Ishikawa (cell line): ENCODE data around the gene EFNA5.

Experiments used
- CEBPB ChIP-seq: IDR thresholded peaks from 2 replicates; pipeline ENCODE4 v1.6.1; 2012
- CREB1 ChIP-seq: IDR thresholded peaks from 2 replicates; pipeline ENCODE4 v1.6.1; 2012; ENCODE audit warnings: low read depth
- EGR1 ChIP-seq: IDR thresholded peaks from 2 replicates; pipeline ENCODE4 v1.6.1; 2012
- EP300 ChIP-seq: IDR thresholded peaks from 2 replicates; pipeline ENCODE4 v1.6.1; 2012; ENCODE audit warnings: borderline replicate concordance
- FOXM1 ChIP-seq: IDR thresholded peaks from 2 replicates; pipeline ENCODE4 v1.6.1; 2012; ENCODE audit warnings: low read depth, borderline replicate concordance
- NFIC ChIP-seq: IDR thresholded peaks from 2 replicates; pipeline ENCODE4 v1.6.1; 2012
- RAD21 ChIP-seq: IDR thresholded peaks from 2 replicates; pipeline ENCODE4 v1.6.1; 2012; ENCODE audit warnings: low read depth
- TAF1 ChIP-seq: IDR thresholded peaks from 2 replicates; pipeline ENCODE4 v1.6.1; 2012; ENCODE audit warnings: low read depth, mild to moderate bottlenecking
- TCF12 ChIP-seq: IDR thresholded peaks from 2 replicates; pipeline ENCODE4 v1.6.1; 2012; ENCODE audit warnings: low read depth
- TEAD4 ChIP-seq: IDR thresholded peaks from 2 replicates; pipeline ENCODE4 v1.6.1; 2012
- YY1 ChIP-seq: IDR thresholded peaks from 2 replicates; pipeline ENCODE4 v1.6.1; 2012; ENCODE audit warnings: low read depth
- ZBTB7A ChIP-seq: IDR thresholded peaks from 2 replicates; pipeline ENCODE4 v1.6.1; 2012; ENCODE audit warnings: low read depth
- TF ChIP-seq, protein P1 (sequence below): IDR thresholded peaks from 2 replicates; pipeline ENCODE4 v1.6.1; 2012; ENCODE audit warnings: low read depth, mild to moderate bottlenecking
- TF ChIP-seq, protein P2 (sequence below): IDR thresholded peaks from 2 replicates; pipeline ENCODE4 v1.6.1; 2012
- TF ChIP-seq, protein P3 (sequence below): IDR thresholded peaks from 2 replicates; pipeline ENCODE4 v1.6.1; 2012

EFNA5 gene

DNA sequence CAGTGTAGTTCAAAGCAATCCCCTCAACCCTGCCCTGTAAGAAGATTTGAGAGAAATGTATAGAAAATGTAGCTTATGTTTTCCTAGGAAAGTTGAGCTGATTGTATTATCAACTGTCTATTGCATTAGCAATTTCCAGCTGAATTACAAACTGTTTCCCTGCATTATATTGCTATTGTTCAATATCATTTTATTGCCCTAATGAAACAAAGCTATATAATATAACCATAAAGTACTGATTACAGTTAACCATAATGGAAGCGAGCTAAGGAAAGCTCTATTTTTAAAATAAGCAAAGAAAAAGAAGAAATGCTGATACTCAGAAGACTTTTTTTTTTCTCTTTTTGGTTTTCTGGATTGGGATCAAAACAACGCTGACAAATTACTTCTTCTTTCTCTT lies 228.3 kb downstream of the EFNA5 start:
- no peak for TF ChIP-seq NFIC
- TF ChIP-seq ZBTB7A, result no peak
- no peak for TF ChIP-seq EGR1
- no peak for TF ChIP-seq RAD21
- no peak for TF ChIP-seq TCF12
- no peak for TF ChIP-seq EP300
- no peak for TF ChIP-seq CREB1
- TF ChIP-seq YY1, result no peak
- TF ChIP-seq TAF1, result no peak

DNA sequence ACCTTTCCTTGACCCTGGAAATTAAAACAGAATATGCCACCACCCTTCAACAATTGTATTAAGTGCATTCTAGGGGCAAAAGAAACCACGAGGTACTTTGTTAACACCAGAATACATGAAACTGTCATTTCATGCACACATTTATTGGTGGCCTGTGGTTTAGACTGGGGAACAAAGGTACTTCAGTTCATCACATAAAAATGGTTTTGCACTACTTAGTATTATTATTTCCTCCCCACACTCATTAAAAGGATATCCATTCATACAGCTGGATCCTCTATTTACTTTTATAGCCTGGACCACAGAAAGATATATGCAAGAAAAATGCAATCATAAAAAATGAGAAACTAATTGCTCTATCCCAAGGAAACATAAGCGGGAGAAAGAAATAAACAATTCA lies 230.9 kb downstream of the EFNA5 start:
- TF ChIP-seq ZBTB7A (no peak), CEBPB (no peak), TEAD4 (no peak), RAD21 (no peak), NFIC (no peak)
- TF ChIP-seq, protein P1, sequence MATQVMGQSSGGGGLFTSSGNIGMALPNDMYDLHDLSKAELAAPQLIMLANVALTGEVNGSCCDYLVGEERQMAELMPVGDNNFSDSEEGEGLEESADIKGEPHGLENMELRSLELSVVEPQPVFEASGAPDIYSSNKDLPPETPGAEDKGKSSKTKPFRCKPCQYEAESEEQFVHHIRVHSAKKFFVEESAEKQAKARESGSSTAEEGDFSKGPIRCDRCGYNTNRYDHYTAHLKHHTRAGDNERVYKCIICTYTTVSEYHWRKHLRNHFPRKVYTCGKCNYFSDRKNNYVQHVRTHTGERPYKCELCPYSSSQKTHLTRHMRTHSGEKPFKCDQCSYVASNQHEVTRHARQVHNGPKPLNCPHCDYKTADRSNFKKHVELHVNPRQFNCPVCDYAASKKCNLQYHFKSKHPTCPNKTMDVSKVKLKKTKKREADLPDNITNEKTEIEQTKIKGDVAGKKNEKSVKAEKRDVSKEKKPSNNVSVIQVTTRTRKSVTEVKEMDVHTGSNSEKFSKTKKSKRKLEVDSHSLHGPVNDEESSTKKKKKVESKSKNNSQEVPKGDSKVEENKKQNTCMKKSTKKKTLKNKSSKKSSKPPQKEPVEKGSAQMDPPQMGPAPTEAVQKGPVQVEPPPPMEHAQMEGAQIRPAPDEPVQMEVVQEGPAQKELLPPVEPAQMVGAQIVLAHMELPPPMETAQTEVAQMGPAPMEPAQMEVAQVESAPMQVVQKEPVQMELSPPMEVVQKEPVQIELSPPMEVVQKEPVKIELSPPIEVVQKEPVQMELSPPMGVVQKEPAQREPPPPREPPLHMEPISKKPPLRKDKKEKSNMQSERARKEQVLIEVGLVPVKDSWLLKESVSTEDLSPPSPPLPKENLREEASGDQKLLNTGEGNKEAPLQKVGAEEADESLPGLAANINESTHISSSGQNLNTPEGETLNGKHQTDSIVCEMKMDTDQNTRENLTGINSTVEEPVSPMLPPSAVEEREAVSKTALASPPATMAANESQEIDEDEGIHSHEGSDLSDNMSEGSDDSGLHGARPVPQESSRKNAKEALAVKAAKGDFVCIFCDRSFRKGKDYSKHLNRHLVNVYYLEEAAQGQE, result no peak
- TF ChIP-seq, protein P2, sequence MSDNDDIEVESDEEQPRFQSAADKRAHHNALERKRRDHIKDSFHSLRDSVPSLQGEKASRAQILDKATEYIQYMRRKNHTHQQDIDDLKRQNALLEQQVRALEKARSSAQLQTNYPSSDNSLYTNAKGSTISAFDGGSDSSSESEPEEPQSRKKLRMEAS, result no peak

DNA sequence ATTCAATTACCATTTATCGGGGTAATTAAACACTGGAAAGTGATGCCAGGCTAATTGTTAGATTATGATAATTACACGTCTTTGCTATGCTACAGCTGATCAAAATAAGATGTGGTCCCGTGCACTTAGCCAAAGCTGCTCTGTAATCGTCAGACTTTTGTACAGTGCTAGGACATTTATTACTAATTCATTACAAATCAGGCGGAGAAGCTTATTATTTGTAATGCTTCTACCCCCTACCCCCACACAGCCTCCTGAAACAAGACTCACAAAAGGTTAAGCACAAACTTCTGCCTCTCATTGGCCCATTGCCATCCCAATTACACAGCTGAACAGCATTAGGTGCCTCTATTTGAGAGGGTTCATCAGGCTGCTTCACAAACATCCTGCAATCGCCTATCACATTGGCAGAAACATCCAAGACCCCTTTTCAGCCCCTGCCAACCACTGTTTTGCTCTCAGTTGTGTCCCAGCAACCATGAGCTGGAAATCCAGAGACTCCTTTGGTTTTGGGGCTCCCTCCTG lies 232.7 kb downstream of the EFNA5 start:
- TF ChIP-seq TCF12 (no peak), FOXM1 (no peak), EGR1 (no peak), EP300 (no peak), YY1 (no peak), TAF1 (no peak), CEBPB (no peak), ZBTB7A (no peak), CREB1 (no peak), TEAD4 (no peak), NFIC (no peak), RAD21 (no peak)
- TF ChIP-seq, protein P1, result no peak
- TF ChIP-seq, protein P2, result no peak
- TF ChIP-seq, protein P3, sequence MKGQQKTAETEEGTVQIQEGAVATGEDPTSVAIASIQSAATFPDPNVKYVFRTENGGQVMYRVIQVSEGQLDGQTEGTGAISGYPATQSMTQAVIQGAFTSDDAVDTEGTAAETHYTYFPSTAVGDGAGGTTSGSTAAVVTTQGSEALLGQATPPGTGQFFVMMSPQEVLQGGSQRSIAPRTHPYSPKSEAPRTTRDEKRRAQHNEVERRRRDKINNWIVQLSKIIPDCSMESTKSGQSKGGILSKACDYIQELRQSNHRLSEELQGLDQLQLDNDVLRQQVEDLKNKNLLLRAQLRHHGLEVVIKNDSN, result no peak

DNA sequence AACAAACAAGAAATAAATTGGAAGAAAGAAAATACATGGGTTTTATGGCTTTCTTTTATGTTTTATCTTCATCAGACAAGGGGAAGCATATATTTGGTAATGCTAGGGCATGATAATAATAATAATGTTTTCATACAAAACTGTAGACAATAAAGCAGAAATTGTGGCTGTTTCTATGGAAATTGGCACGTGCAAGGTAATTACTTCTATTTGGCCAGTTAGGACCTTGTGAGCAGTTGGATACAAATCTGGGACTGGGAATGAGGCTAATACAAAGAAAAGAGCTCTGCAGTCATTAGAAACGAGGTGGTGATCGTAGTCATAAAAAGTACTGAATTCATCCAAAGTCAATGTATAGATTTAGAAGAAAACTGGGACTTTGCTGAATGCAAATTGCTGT lies 233.6 kb downstream of the EFNA5 start:
- no peak for TF ChIP-seq TAF1
- TF ChIP-seq, protein P2, result no peak
- TF ChIP-seq CEBPB, result no peak
- no peak for TF ChIP-seq ZBTB7A
- TF ChIP-seq NFIC, result no peak
- no peak for TF ChIP-seq TEAD4
- TF ChIP-seq RAD21, result no peak
- no peak for TF ChIP-seq CREB1
- TF ChIP-seq TCF12, result no peak
- TF ChIP-seq, protein P1, result no peak
- TF ChIP-seq YY1, result no peak
- no peak for TF ChIP-seq EP300
- TF ChIP-seq FOXM1, result no peak
- TF ChIP-seq, protein P3, result no peak
